H9 (cell line): ENCODE results near the gene MBTPS1. TPM values are rescaled to one million over a fixed set of nuclear protein-coding genes. Genes with fewer than 3 reads are reported as not detected.

ENCODE experiments used
- DNase-seq: peaks from one replicate; pipeline ENCODE4 v3.0.0-alpha.2; 2017
- H2AFZ ChIP-seq: one replicate; pipeline ENCODE4 v1.6.1; 2013; ENCODE audit warnings: mild to moderate bottlenecking, low read length, control low read depth, moderate library complexity
- H2AK5ac ChIP-seq: 2 replicates; pipeline ENCODE4 v1.6.1; 2013; ENCODE audit warnings: low read length, control low read depth, mixed read lengths; ENCODE audit not compliant: insufficient read length
- H2BK120ac ChIP-seq: one replicate; pipeline ENCODE4 v1.6.1; 2013; ENCODE audit warnings: low read depth, mild to moderate bottlenecking, low read length, control low read depth, inconsistent platforms; ENCODE audit not compliant: poor library complexity, severe bottlenecking
- H2BK12ac ChIP-seq: 2 replicates; pipeline ENCODE4 v1.6.1; 2013; ENCODE audit warnings: low read length, control low read depth, mixed read lengths, low read depth; ENCODE audit not compliant: insufficient read length
- H2BK15ac ChIP-seq: 2 replicates; pipeline ENCODE4 v1.6.1; 2013; ENCODE audit warnings: low read depth, low read length, control low read depth
- H2BK20ac ChIP-seq: one replicate; pipeline ENCODE4 v1.6.1; 2013; ENCODE audit warnings: low read depth, mild to moderate bottlenecking, low read length, control low read depth, inconsistent platforms; ENCODE audit not compliant: poor library complexity, severe bottlenecking
- H2BK5ac ChIP-seq: 2 replicates; pipeline ENCODE4 v1.6.1; 2013; ENCODE audit warnings: low read length, control low read depth, mixed read lengths; ENCODE audit not compliant: insufficient read length
- H3K14ac ChIP-seq: 2 replicates; pipeline ENCODE4 v1.6.1; 2013; ENCODE audit warnings: low read length, control low read depth; ENCODE audit not compliant: insufficient read depth
- H3K18ac ChIP-seq: 2 replicates; pipeline ENCODE4 v1.6.1; 2013; ENCODE audit warnings: low read depth, mild to moderate bottlenecking, mixed read lengths, low read length, control low read depth; ENCODE audit not compliant: insufficient read length
- H3K23ac ChIP-seq: 2 replicates; pipeline ENCODE4 v1.6.1; 2013; ENCODE audit warnings: low read length, control low read depth, mixed read lengths, low read depth; ENCODE audit not compliant: insufficient read length
- H3K23me2 ChIP-seq: 2 replicates; pipeline ENCODE4 v1.6.1; 2013; ENCODE audit warnings: low read depth, mild to moderate bottlenecking, mixed read lengths, low read length, control low read depth; ENCODE audit not compliant: insufficient read length, poor library complexity, severe bottlenecking
- H3K27ac ChIP-seq: 2 replicates; pipeline ENCODE4 v1.5.1; 2013; ENCODE audit warnings: low read length, control low read depth, mixed read lengths, low read depth; ENCODE audit not compliant: insufficient read length
- H3K27me3 ChIP-seq: 2 replicates; pipeline ENCODE4 v1.6.1; 2013; ENCODE audit warnings: low read length, control low read depth, inconsistent platforms; ENCODE audit not compliant: insufficient read depth
- H3K4ac ChIP-seq: 2 replicates; pipeline ENCODE4 v1.6.1; 2013; ENCODE audit warnings: low read depth, mild to moderate bottlenecking, control low read depth, inconsistent platforms, low read length, moderate library complexity
- H3K4me1 ChIP-seq: 2 replicates; pipeline ENCODE4 v1.6.1; 2013; ENCODE audit warnings: low read length, control low read depth, inconsistent platforms; ENCODE audit not compliant: insufficient read depth
- H3K4me2 ChIP-seq: 2 replicates; pipeline ENCODE4 v1.6.1; 2013; ENCODE audit warnings: low read length, control low read depth, mixed read lengths; ENCODE audit not compliant: insufficient read length, insufficient read depth
- H3K56ac ChIP-seq: 2 replicates; pipeline ENCODE4 v1.6.1; 2013; ENCODE audit warnings: low read depth, mild to moderate bottlenecking, mixed read lengths, low read length, control low read depth; ENCODE audit not compliant: insufficient read length
- H3K79me1 ChIP-seq: 2 replicates; pipeline ENCODE4 v1.6.1; 2013; ENCODE audit warnings: low read depth, mild to moderate bottlenecking, moderate library complexity, low read length, control low read depth, inconsistent platforms; ENCODE audit not compliant: insufficient read depth, poor library complexity, severe bottlenecking
- H3K79me2 ChIP-seq: 2 replicates; pipeline ENCODE4 v1.6.1; 2013; ENCODE audit warnings: low read length, control low read depth, inconsistent platforms; ENCODE audit not compliant: insufficient read depth
- H3K9ac ChIP-seq: 2 replicates; pipeline ENCODE4 v1.6.1; 2013; ENCODE audit warnings: low read length, control low read depth, mixed read lengths; ENCODE audit not compliant: insufficient read length; ENCODE audit errors: extremely low read depth
- H3K9me3 ChIP-seq: one replicate; pipeline ENCODE4 v1.6.1; 2013; ENCODE audit warnings: low read depth, low read length, inconsistent platforms; ENCODE audit not compliant: control insufficient read depth
- H3T11ph ChIP-seq: one replicate; pipeline ENCODE4 v1.6.1; 2013; ENCODE audit warnings: mild to moderate bottlenecking, low read length, control low read depth, inconsistent platforms
- H4K20me1 ChIP-seq: one replicate; pipeline ENCODE4 v1.6.1; 2013; ENCODE audit not compliant: control insufficient read depth, insufficient read length, insufficient read depth
- H4K5ac ChIP-seq: 2 replicates; pipeline ENCODE4 v1.6.1; 2013; ENCODE audit warnings: low read depth, mild to moderate bottlenecking, mixed read lengths, low read length, control low read depth; ENCODE audit not compliant: insufficient read length
- H4K8ac ChIP-seq: replicated peaks from 2 replicates; pipeline ENCODE4 v1.6.1; 2013; ENCODE audit warnings: low read length, control low read depth, mixed read lengths, low read depth; ENCODE audit not compliant: insufficient read length
- H4K91ac ChIP-seq: 2 replicates; pipeline ENCODE4 v1.6.1; 2013; ENCODE audit warnings: low read depth, mild to moderate bottlenecking, moderate library complexity, mixed read lengths, low read length, control low read depth; ENCODE audit not compliant: insufficient read length
- H3K27ac Mint-ChIP-seq, 3 experiments: 2 replicates in 2 of 3; 3 replicates in 1 of 3; pipeline ENCODE4 v1.8.0; 2020 to 2021; ENCODE audit warnings: mixed read lengths in 3 of 3, mild to moderate bottlenecking in 1 of 3, moderate library complexity in 1 of 3
- H3K27me3 Mint-ChIP-seq: 2 replicates; pipeline ENCODE4 v1.8.0; 2021; ENCODE audit warnings: low read depth, mild to moderate bottlenecking, moderate library complexity, mixed read lengths
- H3K36me3 Mint-ChIP-seq, 3 experiments: 2 replicates in 2 of 3; 3 replicates in 1 of 3; pipeline ENCODE4 v1.8.0; 2020 to 2021; ENCODE audit warnings: low read depth in 3 of 3, mixed read lengths in 3 of 3; ENCODE audit not compliant: insufficient read depth in 1 of 3
- H3K4me1 Mint-ChIP-seq, 2 experiments: 2 replicates each; pipeline ENCODE4 v1.8.0; 2020; ENCODE audit warnings: mixed read lengths in 2 of 2
- H3K4me3 Mint-ChIP-seq, 2 experiments: 2 replicates in 1 of 2; 3 replicates in 1 of 2; pipeline ENCODE4 v1.8.0; 2020 to 2021; ENCODE audit warnings: mild to moderate bottlenecking in 2 of 2, mixed read lengths in 2 of 2, moderate library complexity in 1 of 2
- H3K9me3 Mint-ChIP-seq, 2 experiments: 2 replicates in 1 of 2; 3 replicates in 1 of 2; pipeline ENCODE4 v1.8.0; 2020; ENCODE audit warnings: mild to moderate bottlenecking in 2 of 2, mixed read lengths in 2 of 2, moderate library complexity in 1 of 2
- WGBS: extraction: QIAGEN DNeasy Blood & Tissue Kit; methylation state at CpG from one replicate; pipeline ENCODE4 v1.1.7; 2013; ENCODE audit warnings: missing lambda C conversion rate, low lambda C conversion rate, mixed read lengths; ENCODE audit not compliant: insufficient read length; ENCODE audit errors: extremely low coverage; 5-methylcytosine and 5-hydroxymethylcytosine counted together
- total RNA-seq: library from RNA; stranded (reverse); gene quantifications from 2 replicates; pipeline ENCODE4 v1.2.1, GENCODE V29; 2021
- TF ChIP-seq, protein P1 (sequence below): fragments of 200-600 bp; sonication (generic); conservative IDR thresholded peaks from 3 replicates; pipeline ENCODE4 v1.8.0; 2021; ENCODE audit warnings: antibody characterized with exemption, mild to moderate bottlenecking

MBTPS1 gene
- total RNA-seq, 1 experiment from 2014 or later: 48.7 TPM

DNA sequence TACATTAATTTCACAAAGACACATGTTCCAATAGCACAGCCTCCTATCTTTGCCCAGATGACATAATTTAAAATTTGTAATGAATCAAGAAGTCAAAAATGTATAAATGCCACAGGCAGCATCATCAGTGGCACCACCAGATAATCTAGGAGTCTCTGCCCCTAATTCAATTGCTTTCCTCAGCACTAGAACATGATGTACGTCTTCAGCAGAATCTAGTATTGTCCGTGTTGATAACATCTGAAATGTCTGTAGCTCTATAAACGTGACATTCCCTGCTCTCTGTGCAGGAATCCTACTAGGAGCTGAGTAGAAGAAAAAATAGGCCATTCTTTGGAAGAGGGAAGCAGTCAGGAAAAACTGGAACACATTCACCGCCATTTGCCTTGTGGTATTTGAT is 52.8 kb downstream of the MBTPS1 start:
- Histone ChIP-seq H3K4me2 (no peak overlapping the region), H3K4ac (no peak overlapping the region), H3K27me3 (no peaks in the 10 kb centered on the region), H3K56ac (no peak overlapping the region), H2BK120ac (no peak overlapping the region), H4K8ac (no peak overlapping the region), H3K18ac (no peak overlapping the region), H2BK5ac (no peak overlapping the region), H3K23me2 (no peaks in the 10 kb centered on the region), H3K9ac (no peak overlapping the region), H3K27ac (no peak overlapping the region), H3T11ph (no peak overlapping the region), H2BK20ac (no peak overlapping the region), H3K4me1 (no peaks in the 10 kb centered on the region), H4K5ac (no peak overlapping the region), H3K79me2 (no peaks in the 10 kb centered on the region), H4K20me1 (no peaks in the 10 kb centered on the region), H4K91ac (no peak overlapping the region), H3K23ac (no peak overlapping the region), H2AFZ (no peak overlapping the region), H2BK15ac (no peak overlapping the region), H2AK5ac (no peak overlapping the region), H3K14ac (no peak overlapping the region), H3K9me3 (no peaks in the 10 kb centered on the region), H3K79me1 (no peaks in the 10 kb centered on the region), H2BK12ac (no peak overlapping the region)
- no CpG with 5 or more reads among the region's 4 CpGs for WGBS
- Mint-ChIP-seq H3K27me3 (no peaks in the 10 kb centered on the region), H3K4me1 (peaks cover 3 to 9% of the 10 kb centered on the region in 2 experiments), H3K4me3 (no peak overlapping the region), H3K27ac (no peak overlapping the region), H3K36me3 (peaks cover 15 to 74% (median 51%) of the 10 kb centered on the region in 3 experiments; a peak in 6 of 7 replicates), H3K9me3 (no peaks in the 10 kb centered on the region)
- TF ChIP-seq, protein P1, sequence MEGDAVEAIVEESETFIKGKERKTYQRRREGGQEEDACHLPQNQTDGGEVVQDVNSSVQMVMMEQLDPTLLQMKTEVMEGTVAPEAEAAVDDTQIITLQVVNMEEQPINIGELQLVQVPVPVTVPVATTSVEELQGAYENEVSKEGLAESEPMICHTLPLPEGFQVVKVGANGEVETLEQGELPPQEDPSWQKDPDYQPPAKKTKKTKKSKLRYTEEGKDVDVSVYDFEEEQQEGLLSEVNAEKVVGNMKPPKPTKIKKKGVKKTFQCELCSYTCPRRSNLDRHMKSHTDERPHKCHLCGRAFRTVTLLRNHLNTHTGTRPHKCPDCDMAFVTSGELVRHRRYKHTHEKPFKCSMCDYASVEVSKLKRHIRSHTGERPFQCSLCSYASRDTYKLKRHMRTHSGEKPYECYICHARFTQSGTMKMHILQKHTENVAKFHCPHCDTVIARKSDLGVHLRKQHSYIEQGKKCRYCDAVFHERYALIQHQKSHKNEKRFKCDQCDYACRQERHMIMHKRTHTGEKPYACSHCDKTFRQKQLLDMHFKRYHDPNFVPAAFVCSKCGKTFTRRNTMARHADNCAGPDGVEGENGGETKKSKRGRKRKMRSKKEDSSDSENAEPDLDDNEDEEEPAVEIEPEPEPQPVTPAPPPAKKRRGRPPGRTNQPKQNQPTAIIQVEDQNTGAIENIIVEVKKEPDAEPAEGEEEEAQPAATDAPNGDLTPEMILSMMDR: no peak
- no peak for DNase-seq
